Fibroblast of the aortic adventitia (primary cell): ENCODE results near the gene ATN1. TPM values are rescaled to one million over a fixed set of nuclear protein-coding genes. Genes with fewer than 3 reads are reported as not detected.

Source experiments
- DNase-seq: peaks from one replicate; pipeline ENCODE4 v3.0.0-alpha.2; 2010; ENCODE audit warnings: low read depth
- H3K4me3 ChIP-seq: 2 replicates; pipeline ENCODE4 v1.5.1; 2011; ENCODE audit warnings: low read depth, mild to moderate bottlenecking, control low read depth, low read length, moderate library complexity
- CTCF ChIP-seq: IDR thresholded peaks from 2 replicates; pipeline ENCODE4 v1.5.1; 2011; ENCODE audit warnings: mild to moderate bottlenecking, low read length, control low read depth, inconsistent platforms; ENCODE audit not compliant: insufficient read depth
- total RNA-seq: library from RNA; depleted of rRNA; stranded (reverse); fragments of >200 nt; gene quantifications from 2 replicates; pipeline ENCODE4 v1.2.3, GENCODE V29; 2012; ENCODE audit warnings: low replicate concordance

ATN1 gene
- total RNA-seq, 1 donor, result 13.6 TPM

DNA sequence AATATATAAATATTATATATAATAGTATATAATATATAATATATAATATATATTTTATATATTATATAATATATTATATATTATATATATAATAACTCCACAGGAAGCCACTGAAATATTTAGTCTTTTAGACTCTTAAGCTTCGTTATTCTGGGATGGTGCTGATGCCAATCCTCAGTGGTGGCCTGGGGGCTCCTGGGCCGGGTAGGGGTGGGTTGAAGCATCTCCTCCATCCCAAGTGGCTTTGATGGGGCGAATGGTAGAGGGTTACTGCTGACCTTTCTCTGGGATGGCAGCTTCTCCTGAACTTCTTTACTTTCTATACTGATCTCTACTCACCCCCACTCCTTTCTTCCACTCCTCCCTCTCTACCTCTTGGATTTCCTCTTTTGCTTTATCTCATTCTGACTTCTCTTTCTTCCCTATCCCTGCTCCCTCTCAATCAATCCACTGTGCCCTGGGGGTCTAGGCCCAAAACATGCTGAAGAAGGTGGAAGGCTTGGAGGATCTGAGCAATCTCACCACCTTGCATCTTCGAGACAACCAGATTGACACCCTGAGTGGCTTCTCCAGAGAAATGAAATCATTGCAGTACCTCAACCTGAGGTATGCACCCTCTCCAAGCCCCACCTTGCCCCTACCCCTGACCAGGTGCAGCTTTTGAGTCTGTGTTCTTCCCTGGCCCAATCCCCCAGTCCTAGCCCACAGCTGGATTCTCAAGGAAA is 18.2 kb upstream of the ATN1 start:
- no peak for DNase-seq
- TF ChIP-seq CTCF, result no peak
- H3K4me3 ChIP-seq, result no peak overlapping the region

DNA sequence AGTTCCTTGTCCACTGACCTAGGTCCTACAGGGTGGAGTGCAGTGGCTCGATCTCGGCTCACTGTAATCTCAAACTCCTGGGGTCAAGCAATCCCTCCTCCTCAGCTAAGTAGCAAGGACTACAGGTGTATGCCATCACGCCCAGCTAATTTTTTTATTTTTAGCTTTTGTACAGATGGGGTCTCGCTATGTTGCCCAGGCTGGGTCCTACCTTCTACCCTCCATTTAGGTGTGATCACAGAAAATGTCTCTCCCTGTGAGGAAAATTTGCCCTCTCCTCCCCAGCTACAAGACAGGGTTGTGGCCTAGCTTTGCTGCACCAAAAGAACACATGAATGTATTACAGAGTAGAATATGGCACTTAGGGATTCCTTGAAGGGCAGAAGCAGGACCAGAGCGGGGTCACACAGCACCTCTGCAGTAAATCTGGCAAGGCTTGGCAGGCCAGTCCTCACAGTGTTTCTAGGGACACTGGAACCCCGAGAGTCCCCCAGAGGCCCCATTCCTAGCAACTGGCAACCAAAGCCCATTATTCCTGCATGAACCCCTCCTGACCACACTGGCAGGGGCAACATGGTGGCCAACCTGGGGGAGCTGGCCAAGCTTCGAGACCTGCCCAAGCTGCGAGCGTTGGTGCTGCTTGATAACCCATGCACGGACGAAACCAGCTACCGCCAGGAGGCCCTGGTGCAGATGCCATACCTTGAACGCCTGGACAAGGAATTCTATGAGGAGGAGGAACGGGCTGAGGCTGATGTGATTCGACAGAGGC is 15.4 kb upstream of the ATN1 start:
- H3K4me3 ChIP-seq, result no peak overlapping the region
- no peak for TF ChIP-seq CTCF
- DNase-seq, result no peak

- peak within 1 kb of the TSS; percentile 82 for H3K4me3 ChIP-seq
- TF ChIP-seq CTCF, result no peak
- peak; percentile 51 for DNase-seq
Measured at GRCh38 chr12:6914246-6914946, 13.4 kb upstream of the ATN1 start, which contains the start of gene ENO2. TSS of gene ENO2 (plus strand) at chr12:6914580. CDS start at chr12:6915833, 1,253 bp downstream.

DNA sequence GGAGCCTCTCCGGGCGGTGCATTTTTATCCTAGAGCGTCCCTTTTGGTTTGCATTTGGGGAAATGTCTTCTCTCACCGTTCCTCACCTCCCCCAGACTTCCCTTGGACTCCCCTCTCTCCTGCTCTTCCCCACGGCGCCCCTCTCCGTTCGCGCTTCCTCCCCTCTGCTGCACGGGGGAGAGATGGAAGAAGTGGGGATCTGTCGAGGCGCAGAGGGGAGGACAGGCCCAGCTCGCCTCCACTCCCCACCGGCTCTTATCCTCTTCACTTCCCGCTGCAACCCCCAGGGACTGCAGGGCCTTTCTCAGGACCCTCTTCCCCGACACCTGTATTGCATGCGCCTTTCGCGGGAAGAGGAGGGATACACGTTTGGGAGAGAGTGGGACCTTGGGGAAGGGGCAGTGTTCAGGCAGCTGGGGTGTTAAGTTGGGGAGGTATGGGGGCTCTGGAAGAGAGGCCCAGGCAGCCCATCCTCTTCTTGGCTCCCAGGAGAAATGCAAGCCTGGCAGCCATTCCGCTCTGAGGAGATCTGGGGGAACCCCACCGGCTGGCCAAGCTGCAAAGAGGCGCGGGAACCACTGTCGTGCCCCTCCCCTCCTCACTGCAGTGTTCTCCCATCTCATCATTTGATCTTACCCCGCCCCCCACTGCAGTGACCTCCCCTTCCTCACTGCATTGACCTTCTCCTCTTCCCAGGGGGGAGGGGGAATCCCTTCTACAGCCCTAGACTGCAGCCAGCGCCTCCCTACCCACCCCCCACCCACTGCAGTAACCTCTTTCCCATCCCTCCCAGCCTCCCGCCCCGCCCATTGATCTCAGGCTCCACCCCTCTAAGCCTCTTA is 12.6 kb upstream of the ATN1 start:
- H3K4me3 ChIP-seq, result peak overlapping the region; percentile 82
- TF ChIP-seq CTCF, result peak; percentile 3
- no peak for DNase-seq

GRCh38 chr12:6915789-6916285 is 11.9 kb upstream of the ATN1 start:
- TF ChIP-seq CTCF, result no peak
- no peak for DNase-seq
- H3K4me3 ChIP-seq, result peak overlapping the region; percentile 82
